ENCODE results near the gene FLRT1. TPM values are rescaled to one million over a fixed set of nuclear protein-coding genes. Genes with fewer than 3 reads are reported as not detected.

FLRT1 gene
- total and polyA plus RNA-seq, 2 of the 13 experiments (the other 11 are each of a cell fraction or from before 2014, with no cell fraction given) = 0.02 to 0.08 TPM

DNA sequence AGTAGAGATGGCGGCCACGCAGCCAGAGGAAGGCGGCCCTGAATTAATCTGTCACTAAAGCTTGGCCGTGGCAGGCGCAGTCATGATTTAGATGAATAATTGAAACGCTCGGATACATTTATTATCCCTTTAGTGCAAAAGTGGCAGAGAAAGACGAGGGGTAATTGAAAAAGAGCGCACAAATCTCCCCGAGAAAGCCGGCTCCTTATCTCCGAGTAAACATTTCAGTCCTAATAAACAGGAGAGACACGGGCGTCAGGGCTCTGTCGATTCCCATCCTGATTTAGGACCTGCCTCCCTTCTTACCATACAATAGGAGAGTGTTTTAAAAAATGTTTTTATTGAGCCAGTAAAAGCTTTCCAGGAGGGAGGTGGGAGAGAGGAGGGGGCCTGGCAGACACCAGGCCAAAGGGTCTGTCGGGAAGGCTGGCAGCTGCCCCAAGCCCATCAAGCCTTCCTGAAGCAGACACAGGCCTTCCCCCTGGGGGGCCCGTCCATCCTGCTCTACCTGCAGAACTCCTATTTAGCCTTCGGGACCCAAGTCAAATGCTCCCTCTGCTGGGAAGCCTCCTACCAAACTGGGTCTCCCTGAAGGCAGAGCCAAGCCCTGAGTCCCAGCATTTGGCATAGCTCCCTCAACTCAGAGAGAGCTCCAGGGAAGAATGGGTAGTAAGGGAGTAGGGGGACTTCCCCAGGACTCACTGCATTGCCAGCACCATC is 26.7 kb upstream of the FLRT1 start (continued):
- TF ChIP-seq, protein P1, sequence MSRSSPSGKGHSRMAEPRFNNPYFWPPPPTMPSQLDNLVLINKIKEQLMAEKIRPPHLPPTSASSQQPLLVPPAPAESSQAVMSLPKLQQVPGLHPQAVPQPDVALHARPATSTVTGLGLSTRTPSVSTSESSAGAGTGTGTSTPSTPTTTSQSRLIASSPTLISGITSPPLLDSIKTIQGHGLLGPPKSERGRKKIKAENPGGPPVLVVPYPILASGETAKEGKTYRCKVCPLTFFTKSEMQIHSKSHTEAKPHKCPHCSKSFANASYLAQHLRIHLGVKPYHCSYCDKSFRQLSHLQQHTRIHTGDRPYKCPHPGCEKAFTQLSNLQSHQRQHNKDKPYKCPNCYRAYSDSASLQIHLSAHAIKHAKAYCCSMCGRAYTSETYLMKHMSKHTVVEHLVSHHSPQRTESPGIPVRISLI (CRISPR knock-in tag; IDR thresholded peaks at IDR 0.05; ENCODE audit: borderline replicate concordance) = no peak
- TF ChIP-seq ZNF7 (CRISPR knock-in tag; IDR thresholded peaks at IDR 0.05) (no peak), HCFC1 (IDR thresholded peaks at IDR 0.05; ENCODE audit: low read depth, low read length) (no peak)

DNA sequence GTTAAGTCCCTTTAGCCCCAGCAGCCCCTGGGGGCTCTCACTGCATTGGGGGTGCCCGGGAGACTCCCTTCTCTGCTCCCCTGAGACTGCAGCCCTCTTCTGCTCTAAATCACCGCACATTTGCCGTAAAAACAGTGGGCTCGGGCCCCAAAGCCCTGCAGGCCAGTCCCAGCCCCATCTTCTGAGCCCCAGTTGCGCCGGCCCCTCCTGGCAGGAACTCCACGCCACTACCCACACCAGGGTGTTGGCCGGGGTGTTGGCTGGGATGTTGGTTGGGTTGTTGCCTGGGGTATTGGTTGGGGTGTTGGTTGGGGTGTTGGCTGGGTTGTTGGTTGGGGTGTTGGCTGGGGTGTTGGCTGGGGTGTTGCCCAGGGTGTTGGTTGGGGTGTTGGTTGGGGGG is 26.0 kb upstream of the FLRT1 start:
- no peak for DNase-seq (ENCODE audit: low spot score)
- H3K9me3 ChIP-seq (ENCODE audit: low read length) = peaks cover 10% of the 10 kb centered on the region; the same call in 1 of the 2 replicates
- TF ChIP-seq, protein P2, sequence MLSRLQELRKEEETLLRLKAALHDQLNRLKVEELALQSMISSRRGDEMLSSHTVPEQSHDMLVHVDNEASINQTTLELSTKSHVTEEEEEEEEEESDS (CRISPR knock-in tag; IDR thresholded peaks at IDR 0.05; ENCODE audit: borderline replicate concordance) = no peak
- TF ChIP-seq GTF3A (CRISPR knock-in tag; conservative IDR thresholded peaks at IDR 0.05) (no peak), TBP (CRISPR knock-in tag; IDR thresholded peaks at IDR 0.05) (no peak), AGO2 (optimal IDR thresholded peaks at IDR 0.05; ENCODE audit: low read depth, low read length) (peak; percentile 34), GTF2F1 (IDR thresholded peaks at IDR 0.05; ENCODE audit: low read length) (no peak)
- TF ChIP-seq, protein P3, sequence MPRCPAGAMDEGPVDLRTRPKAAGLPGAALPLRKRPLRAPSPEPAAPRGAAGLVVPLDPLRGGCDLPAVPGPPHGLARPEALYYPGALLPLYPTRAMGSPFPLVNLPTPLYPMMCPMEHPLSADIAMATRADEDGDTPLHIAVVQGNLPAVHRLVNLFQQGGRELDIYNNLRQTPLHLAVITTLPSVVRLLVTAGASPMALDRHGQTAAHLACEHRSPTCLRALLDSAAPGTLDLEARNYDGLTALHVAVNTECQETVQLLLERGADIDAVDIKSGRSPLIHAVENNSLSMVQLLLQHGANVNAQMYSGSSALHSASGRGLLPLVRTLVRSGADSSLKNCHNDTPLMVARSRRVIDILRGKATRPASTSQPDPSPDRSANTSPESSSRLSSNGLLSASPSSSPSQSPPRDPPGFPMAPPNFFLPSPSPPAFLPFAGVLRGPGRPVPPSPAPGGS (CRISPR knock-in tag; IDR thresholded peaks at IDR 0.05) = no peak
- TF ChIP-seq, protein P4, sequence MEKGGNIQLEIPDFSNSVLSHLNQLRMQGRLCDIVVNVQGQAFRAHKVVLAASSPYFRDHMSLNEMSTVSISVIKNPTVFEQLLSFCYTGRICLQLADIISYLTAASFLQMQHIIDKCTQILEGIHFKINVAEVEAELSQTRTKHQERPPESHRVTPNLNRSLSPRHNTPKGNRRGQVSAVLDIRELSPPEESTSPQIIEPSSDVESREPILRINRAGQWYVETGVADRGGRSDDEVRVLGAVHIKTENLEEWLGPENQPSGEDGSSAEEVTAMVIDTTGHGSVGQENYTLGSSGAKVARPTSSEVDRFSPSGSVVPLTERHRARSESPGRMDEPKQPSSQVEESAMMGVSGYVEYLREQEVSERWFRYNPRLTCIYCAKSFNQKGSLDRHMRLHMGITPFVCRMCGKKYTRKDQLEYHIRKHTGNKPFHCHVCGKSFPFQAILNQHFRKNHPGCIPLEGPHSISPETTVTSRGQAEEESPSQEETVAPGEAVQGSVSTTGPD (CRISPR knock-in tag; IDR thresholded peaks at IDR 0.05) = no peak
- H3K36me3 ChIP-seq (replicated peaks in 1 of 2; ENCODE audit: control insufficient read depth in 1 of 2, insufficient read depth in 2 of 2, low read length in 2 of 2) = no peaks in the 10 kb centered on the region
- intact Hi-C loops (cut with micrococcal nuclease; ENCODE audit: unreplicated experiment) (no loop called here), in situ Hi-C loops (cut with HindIII; ENCODE audit: extremely low pct_ligation_motif_present, low pct_unique_long_range_greater_than_20kb) (no loop called here)
- BruUV-seq (replicated peaks) = no TSS peak
- no peak overlapping the region for H3K4me2 ChIP-seq (ENCODE audit: low read depth, low read length)
- no peak overlapping the region for H2AFZ ChIP-seq (ENCODE audit: low read length)
- no peak overlapping the region for H3K9ac ChIP-seq (ENCODE audit: insufficient read depth, low read depth, low read length)
- 96% methylated on average over 7 of the region's 8 CpGs for WGBS (ENCODE audit: low lambda C conversion rate)
- H3K79me2 ChIP-seq (ENCODE audit: insufficient read depth, low read length) = no peaks in the 10 kb centered on the region
- ChIA-PET CTCF (ENCODE audit: low intra/inter-chr PET ratio, low total read pairs) (no interaction called here), POLR2A (no interaction called here)
- no peak for ATAC-seq
- H3K27me3 ChIP-seq (ENCODE audit: control insufficient read depth in 1 of 2, insufficient read depth in 2 of 2, low read length in 2 of 2) = no peaks in the 10 kb centered on the region
- FAIRE-seq = no peak
- H3K27ac ChIP-seq (ENCODE audit: extremely low read length, insufficient read depth, low read length) = no peak overlapping the region
- peaks cover 21% of the 10 kb centered on the region for H3K4me1 ChIP-seq (ENCODE audit: insufficient read depth, low read length)
- H3K4me3 ChIP-seq (replicated peaks in 1 of 3; ENCODE audit: insufficient read depth in 1 of 3, low read depth in 2 of 3, low read length in 3 of 3) = no peak overlapping the region
- H4K20me1 ChIP-seq (ENCODE audit: insufficient read depth, low read length) = peaks cover 5% of the 10 kb centered on the region; the same call in 1 of the 2 replicates
